OCI-LY3 (cell line): ENCODE data around the gene NLRX1.

Source experiments
- H2AFZ ChIP-seq: fragments of 200-600, 300-600 bp; shearing (Covaris generic); 2 replicates; pipeline ENCODE4 v1.6.0; 2014; ENCODE audit warnings: antibody characterized with exemption, low read depth, low read length
- H3K27ac ChIP-seq: fragments of 200-600, 300-600 bp; sonication (generic); 2 replicates; pipeline ENCODE4 v1.5.1; 2014; ENCODE audit warnings: mild to moderate bottlenecking, low read length, moderate library complexity, mixed read lengths
- H3K27me3 ChIP-seq: fragments of 200-600, 300-600 bp; sonication (generic); 2 replicates; pipeline ENCODE4 v1.6.1; 2014; ENCODE audit warnings: low read depth, low read length, mixed read lengths
- H3K36me3 ChIP-seq: fragments of 200-600, 300-600 bp; sonication (generic); replicated peaks from 2 replicates; pipeline ENCODE3; 2014; ENCODE audit warnings: low read depth, low read length, mixed read lengths
- H3K4me1 ChIP-seq: fragments of 300-600, 200-600 bp; sonication (generic); 2 replicates; pipeline ENCODE4 v1.6.1; 2014; ENCODE audit warnings: low read length, mixed read lengths
- H3K4me2 ChIP-seq: fragments of 200-600, 300-600 bp; sonication (generic); 2 replicates; pipeline ENCODE4 v1.6.1; 2014; ENCODE audit warnings: low read length, mixed read lengths
- H3K4me3 ChIP-seq: fragments of 300-600, 200-600 bp; sonication (generic); 2 replicates; pipeline ENCODE4 v1.5.1; 2014; ENCODE audit warnings: antibody characterized with exemption, mild to moderate bottlenecking, low read length, moderate library complexity
- H3K79me2 ChIP-seq: fragments of 300-600, 200-600 bp; shearing (Covaris generic); 2 replicates; pipeline ENCODE4 v1.6.1; 2014; ENCODE audit warnings: mild to moderate bottlenecking, low read length, mixed read lengths
- H3K9ac ChIP-seq: fragments of 300-600, 200-600 bp; shearing (Covaris generic); 2 replicates; pipeline ENCODE4 v1.6.0; 2014; ENCODE audit warnings: mild to moderate bottlenecking, low read length, moderate library complexity
- H3K9me3 ChIP-seq: fragments of 200-600, 300-600 bp; shearing (Covaris generic); 2 replicates; pipeline ENCODE4 v1.6.1; 2014; ENCODE audit warnings: low read length, mixed read lengths; ENCODE audit not compliant: insufficient read depth
- H4K20me1 ChIP-seq: fragments of 200-600, 300-600 bp; sonication (generic); 2 replicates; pipeline ENCODE4 v1.6.1; 2016; ENCODE audit warnings: low read length, mixed read lengths; ENCODE audit not compliant: insufficient read depth
- CTCF ChIP-seq: fragments of 200-600, 300-600 bp; sonication (generic); IDR thresholded peaks from 2 replicates; pipeline ENCODE4 v1.5.1; 2014; ENCODE audit warnings: antibody characterized with exemption, low read length, low read depth
- EZH2phosphoT487 ChIP-seq: fragments of 200-600 bp; shearing (Covaris generic); IDR thresholded peaks from 2 replicates; pipeline ENCODE4 v1.6.1; 2018; ENCODE audit warnings: antibody characterized with exemption, mixed run types, low read depth

NLRX1 gene

DNA sequence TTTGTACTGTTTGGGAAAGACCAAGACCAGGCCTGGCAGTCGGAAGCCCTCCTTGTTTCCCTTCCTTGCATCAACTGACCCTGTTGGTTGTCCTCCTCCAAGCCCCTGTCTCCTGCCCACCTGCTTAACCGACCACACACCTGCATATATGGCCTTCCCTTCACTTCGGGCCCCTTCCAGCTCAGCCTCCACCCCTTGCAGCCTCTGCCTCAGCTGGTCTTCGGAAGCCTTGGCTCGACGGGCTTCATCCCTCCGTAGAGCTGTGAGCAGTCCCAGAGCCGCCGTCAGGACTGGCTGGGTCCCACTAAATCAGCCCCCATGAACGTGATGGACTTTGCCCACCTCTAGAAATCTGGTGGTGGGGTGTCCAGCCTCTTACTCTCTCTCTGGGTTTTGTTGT lies 25.1 kb downstream of the NLRX1 start:
- Histone ChIP-seq H3K27ac (no peak overlapping the region), H3K79me2 (no peaks in the 10 kb centered on the region), H3K4me1 (peaks cover 4% of the 10 kb centered on the region; the same call in 1 of the 2 replicates), H3K4me3 (no peak overlapping the region), H2AFZ (no peak overlapping the region), H3K36me3 (no peaks in the 10 kb centered on the region), H3K27me3 (no peaks in the 10 kb centered on the region), H3K4me2 (no peak overlapping the region), H3K9ac (no peak overlapping the region), H3K9me3 (no peaks in the 10 kb centered on the region), H4K20me1 (no peaks in the 10 kb centered on the region)
- no peak for TF ChIP-seq EZH2phosphoT487
- TF ChIP-seq CTCF: no peak

GRCh38 chr11:119194811-119195440 lies 26.4 kb downstream of the NLRX1 start:
- Histone ChIP-seq H3K79me2 (no peaks in the 10 kb centered on the region), H3K4me3 (no peak overlapping the region), H2AFZ (no peak overlapping the region), H3K36me3 (no peaks in the 10 kb centered on the region), H3K27me3 (no peaks in the 10 kb centered on the region), H3K9me3 (no peaks in the 10 kb centered on the region), H3K4me2 (no peak overlapping the region), H3K27ac (no peak overlapping the region), H3K4me1 (peaks cover 4% of the 10 kb centered on the region; the same call in 1 of the 2 replicates), H3K9ac (no peak overlapping the region), H4K20me1 (no peaks in the 10 kb centered on the region)
- TF ChIP-seq EZH2phosphoT487 (no peak), CTCF (no peak)

DNA sequence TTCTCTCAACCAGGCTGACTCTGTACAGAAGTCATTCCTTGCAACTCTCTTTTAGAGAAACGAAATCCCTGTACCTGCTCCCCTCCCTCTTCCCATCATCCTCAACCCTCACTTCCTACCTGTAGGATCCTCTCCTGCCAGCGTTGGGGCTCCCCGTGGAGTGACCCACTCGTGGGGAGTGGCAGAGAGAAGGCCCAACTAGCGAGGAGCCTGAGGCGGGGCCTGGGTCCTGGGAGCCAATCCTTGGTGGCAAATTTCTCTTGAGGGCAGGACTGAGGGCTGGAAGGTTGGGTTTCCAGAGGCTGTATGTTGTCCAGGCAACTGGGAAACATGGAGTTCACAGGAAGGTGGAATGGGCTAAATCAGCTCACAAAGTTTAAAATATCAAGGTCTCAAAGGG lies 27.2 kb downstream of the NLRX1 start:
- H3K27ac ChIP-seq: no peak overlapping the region
- TF ChIP-seq EZH2phosphoT487: no peak
- no peak for TF ChIP-seq CTCF
- H3K27me3 ChIP-seq: no peaks in the 10 kb centered on the region
- no peaks in the 10 kb centered on the region for H3K79me2 ChIP-seq
- H3K4me2 ChIP-seq: no peak overlapping the region
- H3K9ac ChIP-seq: no peak overlapping the region
- H4K20me1 ChIP-seq: no peaks in the 10 kb centered on the region
- H3K4me3 ChIP-seq: no peak overlapping the region
- no peaks in the 10 kb centered on the region for H3K9me3 ChIP-seq
- no peaks in the 10 kb centered on the region for H3K36me3 ChIP-seq
- H3K4me1 ChIP-seq: peaks cover 4% of the 10 kb centered on the region; the same call in 1 of the 2 replicates
- no peak overlapping the region for H2AFZ ChIP-seq

DNA sequence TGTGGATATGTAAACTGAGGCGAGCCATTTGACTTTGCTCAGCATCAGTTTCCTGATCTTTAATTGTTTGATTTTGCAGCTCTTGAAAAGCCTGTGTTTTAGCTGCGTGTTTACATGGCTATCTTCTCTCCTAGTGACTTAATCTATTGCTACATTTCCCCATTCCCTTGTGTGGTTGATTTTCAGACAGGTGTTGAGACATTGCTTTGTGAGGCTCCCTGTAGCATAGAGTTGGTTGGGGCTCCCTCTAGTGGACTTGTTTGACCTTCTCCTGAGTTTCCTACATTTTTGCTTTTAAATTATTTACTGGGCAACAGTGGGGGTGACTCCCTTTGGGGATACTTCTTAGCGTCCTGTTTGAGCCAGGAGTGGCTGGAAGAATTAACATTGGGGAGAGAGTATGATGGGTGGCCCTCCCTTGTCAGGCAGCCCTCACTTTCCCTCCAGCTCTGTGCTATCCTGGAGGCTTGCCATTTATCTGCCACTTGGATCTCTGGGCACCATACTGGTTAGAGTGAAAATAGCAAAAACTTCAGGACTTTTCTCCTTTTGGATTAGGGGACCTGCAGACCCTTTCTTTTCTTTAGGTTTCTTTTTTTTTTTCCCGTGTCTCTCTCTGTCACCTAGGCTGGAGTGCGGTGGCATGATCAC lies 28.4 kb downstream of the NLRX1 start:
- Histone ChIP-seq H3K27me3 (no peaks in the 10 kb centered on the region), H4K20me1 (no peaks in the 10 kb centered on the region), H3K4me3 (no peak overlapping the region), H3K79me2 (no peaks in the 10 kb centered on the region), H3K4me2 (no peak overlapping the region), H3K9me3 (no peaks in the 10 kb centered on the region), H3K36me3 (no peaks in the 10 kb centered on the region), H2AFZ (no peak overlapping the region), H3K4me1 (peaks cover 4% of the 10 kb centered on the region; the same call in 1 of the 2 replicates), H3K9ac (no peak overlapping the region), H3K27ac (no peak overlapping the region)
- peak; percentile 90 for TF ChIP-seq CTCF
- TF ChIP-seq EZH2phosphoT487: no peak
